GM18517 (cell line): Measurements from ENCODE around the gene XPOT.

Experiments
- ATAC-seq: cut with Tn5 transposase; IDR thresholded peaks from one replicate; pipeline ENCODE4 v1.9.1; 2021; ENCODE audit warnings: mild to moderate bottlenecking, moderate library complexity; ENCODE audit not compliant: unreplicated experiment

XPOT gene

GRCh38 chr12:64419696-64420095 is 15.5 kb downstream of the XPOT start:
- ATAC-seq: no peak

DNA sequence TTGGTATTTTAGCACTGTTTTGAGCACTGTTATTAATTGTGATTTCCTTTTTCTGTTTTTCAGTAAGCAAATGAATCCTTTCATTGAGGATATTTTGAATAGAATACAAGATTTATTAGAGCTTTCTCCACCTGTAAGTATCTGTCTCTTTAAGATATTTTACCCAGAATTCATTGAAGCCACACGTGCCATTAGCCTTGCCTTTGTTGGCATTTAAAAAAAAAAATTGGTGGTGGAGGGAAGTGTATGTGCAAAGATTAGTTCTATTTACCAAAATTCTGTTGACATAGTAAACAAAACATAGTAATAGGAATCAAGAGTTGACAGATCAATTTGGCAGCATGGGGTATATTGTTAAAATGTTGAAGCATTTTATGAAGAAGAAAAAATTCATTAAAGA is 23.8 kb downstream of the XPOT start:
- ATAC-seq: no peak

DNA sequence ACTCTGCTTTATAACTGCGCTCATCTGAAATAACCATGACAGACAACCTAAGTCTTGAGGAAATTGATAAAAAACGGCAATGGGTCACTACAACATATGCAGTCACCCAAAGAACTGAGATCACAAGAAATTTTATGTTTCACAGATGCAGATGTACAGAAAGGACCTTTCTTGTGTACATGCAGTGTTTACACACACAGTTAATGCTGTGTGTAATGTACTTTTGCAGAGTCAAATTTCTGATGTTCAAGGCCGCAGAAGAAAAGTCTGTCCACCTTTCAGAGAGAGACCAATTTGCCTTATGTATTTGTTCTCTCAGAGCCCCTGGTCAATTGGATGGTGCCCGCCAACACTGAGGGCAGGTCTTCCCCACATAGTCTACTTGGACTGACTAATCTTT is 24.8 kb downstream of the XPOT start:
- ATAC-seq: no peak

DNA sequence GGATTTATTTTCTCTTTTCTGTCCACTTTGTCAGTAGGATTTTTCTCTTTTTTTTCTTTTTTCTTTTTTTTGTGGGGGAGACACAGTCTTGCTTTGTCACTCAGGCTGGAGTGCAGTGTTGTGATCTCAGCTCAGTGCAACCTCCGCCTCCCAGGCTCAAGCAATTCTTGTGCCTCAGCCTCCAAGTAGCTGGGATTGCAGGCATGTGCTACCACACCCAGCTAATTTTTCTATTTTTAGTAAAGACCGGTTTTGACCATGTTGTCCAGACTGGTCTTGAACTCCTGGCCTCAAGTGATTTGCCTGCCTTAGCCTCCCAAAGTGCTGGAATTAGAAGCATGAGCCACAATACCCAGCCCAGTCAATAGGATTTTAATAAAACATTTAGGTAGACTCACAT is 26.7 kb downstream of the XPOT start:
- ATAC-seq: no peak

- ATAC-seq: no peak
These were observed 27.6 kb downstream of the XPOT start for GRCh38 chr12:64431791-64432190.

GRCh38 chr12:64433915-64434314 is 29.7 kb downstream of the XPOT start:
- ATAC-seq: no peak

- no peak for ATAC-seq
These were observed 35.9 kb downstream of the XPOT start for GRCh38 chr12:64440100-64440499.

DNA sequence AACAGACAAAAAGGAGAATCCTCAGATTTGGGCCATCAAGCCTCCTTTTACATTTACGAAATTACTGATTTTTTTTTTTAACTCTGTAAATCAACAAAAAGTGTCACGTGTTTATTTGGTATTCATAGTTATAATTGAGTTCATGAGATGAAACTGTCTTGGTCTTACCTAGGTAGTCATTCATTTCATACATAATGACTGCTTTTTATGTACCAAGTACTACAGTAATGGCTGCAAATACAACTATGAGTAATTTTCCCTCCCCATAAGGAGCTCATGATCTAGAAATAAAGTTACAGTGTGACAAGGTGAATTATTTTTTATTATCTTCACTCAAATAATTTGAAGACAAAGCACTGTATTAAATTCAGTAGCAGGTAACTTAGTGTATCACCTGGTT is 41.3 kb downstream of the XPOT start:
- ATAC-seq: no peak

- no peak for ATAC-seq
These were observed 42.1 kb downstream of the XPOT start for GRCh38 chr12:64446295-64446694.

GRCh38 chr12:64450057-64450640 is 46.0 kb downstream of the XPOT start:
- no peak for ATAC-seq

GRCh38 chr12:64450711-64451486 is 46.7 kb downstream of the XPOT start:
- ATAC-seq: no peak

GRCh38 chr12:64451687-64452558 is 47.7 kb downstream of the XPOT start, which contains the start of gene TBK1:
Gene TBK1 (plus strand): TSS chr12:64452120. CDS start chr12:64455871, 3,751 bp downstream.
- ATAC-seq: peak; percentile 75

- ATAC-seq: peak; percentile 0
These were observed 48.6 kb downstream of the XPOT start for GRCh38 chr12:64452559-64453329.

- no peak for ATAC-seq
These were observed 51.3 kb downstream of the XPOT start for GRCh38 chr12:64455506-64455905.

DNA sequence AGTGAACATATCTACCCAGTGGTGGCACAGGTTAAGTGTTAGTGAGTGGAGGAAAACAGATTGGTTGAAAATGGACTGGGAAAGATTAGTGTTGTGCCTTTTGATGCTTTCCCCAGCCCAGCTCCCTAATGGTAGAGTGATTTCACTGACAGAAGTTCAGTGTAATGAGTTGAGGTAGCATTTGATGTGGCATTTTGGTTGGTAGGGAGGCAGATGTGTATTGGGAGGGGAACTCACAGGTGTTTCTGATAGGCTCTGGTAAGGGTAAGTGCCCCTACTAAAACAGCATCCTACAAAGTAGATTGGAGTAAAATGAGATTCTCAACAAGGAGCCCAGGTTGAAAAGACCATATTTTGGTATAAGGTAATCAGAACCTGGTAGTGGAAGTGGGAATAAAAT is 51.9 kb downstream of the XPOT start:
- ATAC-seq: no peak

GRCh38 chr12:64457032-64457431 is 52.8 kb downstream of the XPOT start:
- ATAC-seq: no peak

DNA sequence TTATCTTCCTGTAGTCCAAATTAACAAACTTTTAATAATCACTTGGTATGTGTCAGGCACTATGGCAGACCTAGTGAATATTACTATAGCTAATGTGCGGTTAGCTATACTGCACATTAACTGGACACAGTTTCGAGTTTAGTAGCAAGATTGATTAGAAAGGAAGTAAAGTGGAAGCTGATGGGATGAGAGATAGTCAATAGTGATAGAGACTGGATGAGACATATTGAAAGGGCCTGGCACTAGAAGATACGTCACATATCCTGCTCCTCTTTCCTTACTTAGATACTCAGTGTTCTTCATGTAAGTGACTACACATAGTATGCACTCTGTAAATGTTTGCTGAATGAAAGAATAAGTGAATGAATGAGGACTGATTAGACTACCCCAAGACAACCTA is 53.3 kb downstream of the XPOT start:
- ATAC-seq: no peak

DNA sequence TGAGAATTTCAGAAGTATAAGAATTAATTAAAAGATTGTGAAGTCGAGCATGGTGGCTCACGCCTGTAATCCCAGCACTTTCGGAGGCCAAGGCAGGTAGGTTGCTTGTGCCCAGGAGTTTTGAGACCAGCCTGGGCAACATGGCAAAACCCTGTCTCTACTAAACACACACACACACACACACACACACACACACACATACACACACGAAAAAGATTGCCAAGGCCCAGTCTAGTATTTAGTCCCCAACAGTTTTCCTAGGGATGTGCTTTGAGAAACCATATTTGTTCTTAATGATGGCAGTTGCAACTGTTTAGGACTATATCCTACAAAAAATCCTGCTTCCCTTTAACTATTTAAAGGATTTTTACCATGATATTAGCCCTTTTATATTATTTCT is 53.7 kb downstream of the XPOT start:
- no peak for ATAC-seq

DNA sequence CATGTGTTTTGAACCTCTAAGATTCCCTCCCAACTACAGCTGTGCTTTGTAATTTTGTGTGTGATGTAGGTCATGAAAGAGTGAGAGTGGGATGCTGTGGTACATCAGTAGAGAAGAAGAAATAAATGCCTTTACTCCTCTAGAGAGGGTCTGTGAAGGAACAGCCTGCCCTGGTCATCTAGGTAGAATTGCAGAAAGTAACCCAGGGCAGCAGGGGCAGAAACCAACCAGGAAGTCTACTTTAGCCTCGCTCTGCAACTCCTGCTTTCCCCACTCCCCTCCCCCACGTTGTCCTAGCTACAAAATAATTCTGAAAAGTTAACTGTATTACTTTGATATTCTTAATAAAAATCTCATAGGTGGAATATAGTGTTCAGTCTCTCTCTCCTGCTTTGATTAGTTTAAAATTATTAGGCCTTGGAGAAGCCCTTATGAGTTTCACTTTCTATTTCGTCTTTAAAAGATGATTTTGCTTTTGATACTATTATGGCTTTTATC is 55.3 kb downstream of the XPOT start:
- peak; percentile 38 for ATAC-seq

- no peak for ATAC-seq
These were observed 57.6 kb downstream of the XPOT start for GRCh38 chr12:64461634-64462414.
